ENCODE results near the gene PLXNA1. TPM values are rescaled to one million over a fixed set of nuclear protein-coding genes. Genes with fewer than 3 reads are reported as not detected.

Gene PLXNA1
- total RNA-seq, 2 experiments from 2014 or later: 6.6 to 7.5 TPM

- peaks cover 3% of the 10 kb centered on the region for H3K36me3 Mint-ChIP-seq
- no peak for DNase-seq
- H3K4me3 Mint-ChIP-seq: no peak overlapping the region
- no peaks in the 10 kb centered on the region for H3K4me1 Mint-ChIP-seq
- no peaks in the 10 kb centered on the region for H3K27me3 Mint-ChIP-seq
- no peaks in the 10 kb centered on the region for H3K9me3 Mint-ChIP-seq
- no peak overlapping the region for H3K27ac Mint-ChIP-seq
Measured at GRCh38 chr3:127032296-127032990, 49.5 kb downstream of the PLXNA1 start.

Other genes with a start within 250 kb of the PLXNA1 start
- not detected for gene PRR23E, start 210.0 kb downstream of the PLXNA1 start, total RNA-seq

Measured in activated naive CD8-positive, alpha-beta T cell treated with anti-CD3 and anti-CD28 coated beads for 36 hours (primary cell).